ENCODE measurements around the gene UGT2B10. TPM values are rescaled to one million over a fixed set of nuclear protein-coding genes. Genes with fewer than 3 reads are reported as not detected.

UGT2B10 gene
- total RNA-seq, 1 experiment from 2014 or later = not detected

- in situ Hi-C loops (cut with HindIII; ENCODE audit: low pct_unique_long_range_greater_than_20kb, low sequenced_read_pairs) = no loop called here
- no peak for DNase-seq (ENCODE audit: low read depth)
These were observed 49.4 kb downstream of the UGT2B10 start for GRCh38 chr4:68865188-68865638.

- DNase-seq (ENCODE audit: low read depth) = no peak
- in situ Hi-C loops (cut with HindIII; ENCODE audit: low pct_unique_long_range_greater_than_20kb, low sequenced_read_pairs) = no loop called here
These were observed 50.0 kb downstream of the UGT2B10 start for GRCh38 chr4:68865760-68866159.

DNA sequence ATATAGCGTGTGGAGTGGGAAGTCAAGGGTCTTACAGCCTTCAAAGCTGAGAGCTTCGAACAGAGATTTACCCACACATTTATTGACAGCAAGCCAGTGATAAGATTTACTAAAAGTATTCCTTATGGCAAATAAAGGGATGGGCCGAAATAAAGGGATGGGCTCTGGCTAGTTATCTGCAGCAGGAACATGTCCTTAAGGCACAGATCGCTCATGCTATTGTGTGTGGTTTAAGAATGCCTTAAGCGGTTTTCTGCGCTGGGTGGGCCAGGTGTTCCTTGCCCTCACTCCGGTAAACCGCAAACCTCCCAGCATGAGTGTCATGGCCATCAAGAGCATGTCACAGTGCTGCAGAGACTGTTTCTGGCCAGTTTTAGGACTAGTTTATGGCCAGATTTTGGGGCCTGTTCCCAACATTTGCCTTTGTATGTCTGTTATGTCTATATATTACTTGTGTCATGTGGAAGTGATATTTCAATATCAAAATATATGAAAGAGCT is 53.5 kb downstream of the UGT2B10 start:
- in situ Hi-C loops (cut with HindIII; ENCODE audit: low pct_unique_long_range_greater_than_20kb, low sequenced_read_pairs) = no loop called here

DNA sequence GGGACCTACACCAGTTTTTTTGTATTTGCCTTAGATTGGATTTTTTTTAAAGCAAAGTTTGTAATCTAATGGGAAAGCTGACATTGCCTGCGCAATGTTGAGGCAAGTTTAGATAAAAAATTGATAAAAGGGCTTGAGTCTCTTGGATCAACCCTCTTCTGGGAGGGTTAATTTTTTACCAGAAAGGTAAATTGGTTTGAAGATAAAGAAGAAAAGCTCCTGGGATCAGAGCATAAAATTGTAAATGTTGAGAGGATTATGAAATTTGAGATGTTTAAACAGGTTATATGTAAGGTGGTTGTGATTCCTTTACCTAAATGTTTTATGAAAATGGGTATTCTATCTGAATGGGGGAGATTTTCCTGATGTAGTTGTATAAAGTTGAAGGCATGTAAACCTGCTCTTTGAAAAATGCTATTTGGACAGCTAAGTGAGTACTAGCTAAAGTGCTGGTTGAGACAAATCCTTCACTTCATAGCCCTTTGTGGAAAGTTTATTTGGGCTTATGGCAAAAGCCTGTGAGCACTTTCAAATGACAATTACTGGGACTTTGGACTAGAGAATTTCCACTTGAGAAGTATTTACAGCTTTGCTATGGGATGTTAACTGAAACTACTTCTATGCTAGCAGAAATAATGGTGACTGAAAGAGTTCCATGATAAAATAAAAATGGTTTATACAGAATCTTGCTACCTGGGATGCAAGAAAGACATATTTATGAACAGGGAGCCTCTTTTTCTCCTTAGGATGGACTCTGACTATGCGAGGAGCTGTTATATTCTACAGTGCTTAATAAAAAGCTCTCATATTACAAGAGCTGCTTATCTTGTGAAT is 56.2 kb downstream of the UGT2B10 start:
- no peak for DNase-seq (ENCODE audit: low read depth)
- in situ Hi-C loops (cut with HindIII; ENCODE audit: low pct_unique_long_range_greater_than_20kb, low sequenced_read_pairs) = no loop called here

More for the DNA sequence above, 53.5 kb downstream of the UGT2B10 start:
- DNase-seq (ENCODE audit: low read depth) = no peak

DNA sequence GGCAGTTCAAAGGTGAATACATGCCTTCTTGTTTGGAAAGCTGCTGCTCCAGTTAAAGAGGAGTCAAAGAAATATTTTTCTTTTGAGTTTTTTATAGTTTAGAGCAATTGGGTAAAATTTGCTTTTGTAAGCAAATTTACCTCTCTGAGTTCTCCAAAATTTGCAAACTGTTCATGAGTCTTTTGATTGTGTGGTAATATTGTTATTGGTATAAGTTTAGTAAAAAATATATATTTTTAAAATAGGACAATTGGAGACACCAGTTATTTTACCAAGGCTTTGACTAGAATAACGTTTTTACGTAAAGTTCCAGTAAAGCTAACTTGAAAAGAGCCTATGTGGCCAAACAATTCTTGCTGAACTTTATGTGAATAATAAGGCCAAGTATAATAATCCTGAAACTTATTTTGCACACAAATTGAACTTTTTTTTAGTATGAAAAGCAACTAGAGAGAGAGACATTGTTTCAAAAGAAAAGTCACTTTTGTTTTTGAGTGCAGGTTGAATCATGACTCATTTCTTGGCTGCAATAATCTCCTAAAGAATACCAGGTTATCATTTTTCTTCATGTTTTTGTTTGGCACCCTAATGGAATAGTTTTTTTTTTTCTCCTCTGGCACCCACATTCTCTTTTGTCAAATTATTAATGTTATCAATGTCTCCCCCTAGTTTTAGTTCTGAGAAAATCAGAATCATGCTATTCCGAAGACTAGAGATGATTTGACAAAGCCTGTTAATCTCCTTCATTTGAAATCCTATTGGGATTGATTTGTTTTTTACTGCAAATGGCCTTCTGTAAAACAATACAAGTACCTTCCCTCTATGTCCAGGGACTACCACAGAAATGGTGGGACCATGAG is 57.1 kb downstream of the UGT2B10 start:
- DNase-seq (ENCODE audit: low read depth) = no peak
- in situ Hi-C loops (cut with HindIII; ENCODE audit: low pct_unique_long_range_greater_than_20kb, low sequenced_read_pairs) = no loop called here

DNA sequence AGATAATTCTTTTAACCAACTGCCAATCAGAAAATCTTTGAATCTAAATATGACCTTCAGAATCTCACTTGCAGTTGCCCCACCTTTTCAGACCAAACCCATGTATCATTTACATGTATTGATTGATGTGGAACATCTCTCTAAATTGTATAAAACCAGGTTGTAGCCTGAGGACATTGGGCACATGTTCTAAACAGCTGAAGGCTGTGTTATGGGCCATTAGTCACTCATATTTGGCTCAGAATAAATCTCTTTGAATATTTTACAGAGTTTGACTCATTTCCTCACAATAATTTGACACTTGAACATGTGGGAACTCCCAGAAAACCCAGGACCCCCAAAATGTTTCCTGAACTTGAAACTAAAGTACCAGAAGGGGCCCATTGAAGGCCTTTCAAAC is 58.7 kb downstream of the UGT2B10 start:
- DNase-seq (ENCODE audit: low read depth) = no peak
- in situ Hi-C loops (cut with HindIII; ENCODE audit: low pct_unique_long_range_greater_than_20kb, low sequenced_read_pairs) = no loop called here

GRCh38 chr4:68877555-68877954 is 61.8 kb downstream of the UGT2B10 start:
- in situ Hi-C loops (cut with HindIII; ENCODE audit: low pct_unique_long_range_greater_than_20kb, low sequenced_read_pairs) = no loop called here
- DNase-seq (ENCODE audit: low read depth) = no peak

DNA sequence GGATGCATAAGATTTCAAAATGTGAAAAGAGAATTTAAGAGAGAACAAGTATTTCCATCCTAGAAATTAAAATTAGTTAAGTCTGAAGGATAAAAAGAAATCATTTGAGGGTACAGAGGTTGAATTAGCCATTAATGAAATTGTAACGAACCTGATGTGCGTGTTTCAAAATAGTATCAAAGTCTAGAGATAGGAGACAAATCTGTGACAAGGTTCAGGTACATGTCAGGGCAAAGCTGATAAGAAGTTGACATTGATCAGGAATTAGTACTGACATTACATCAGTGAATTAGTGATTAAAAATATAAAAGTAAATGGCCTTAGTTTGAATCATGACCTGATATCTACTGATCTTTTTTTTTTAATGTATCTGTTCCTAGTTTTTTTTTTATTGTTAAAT is 62.3 kb downstream of the UGT2B10 start:
- no peak for DNase-seq (ENCODE audit: low read depth)
- in situ Hi-C loops (cut with HindIII; ENCODE audit: low pct_unique_long_range_greater_than_20kb, low sequenced_read_pairs) = no loop called here

Other genes starting within 250 kb of the UGT2B10 start
- gene UGT2B17, start 239.7 kb upstream of the UGT2B10 start, total RNA-seq (2014; rRNA removed; shearing (Covaris generic); ENCODE audit: low replicate concordance) = not detected in 2 replicates
- gene UGT2B15, start 145.3 kb upstream of the UGT2B10 start, total RNA-seq (2014; rRNA removed; shearing (Covaris generic); ENCODE audit: low replicate concordance) = not detected in 2 replicates
- 0.17 TPM in 1 of 2 replicates, not detected in the other for gene UGT2A3, start 135.8 kb downstream of the UGT2B10 start, total RNA-seq (2014; rRNA removed; shearing (Covaris generic); ENCODE audit: low replicate concordance)